Stimulated activated CD4-positive, alpha-beta T cell treated with anti-CD3 and anti-CD28 coated beads, Interleukin-2, amount 100 ng/mL, for 48 hours (primary cell): ENCODE results near the gene TPRG1.

Experiments
- DNase-seq, 2 donors: peaks; one replicate each; pipeline ENCODE4 v3.0.0-alpha.2; 2020

Gene TPRG1

GRCh38 chr3:189286188-189286587 lies 114.4 kb downstream of the TPRG1 start:
- DNase-seq = no peak

- DNase-seq = no peak
These were observed 115.1 kb downstream of the TPRG1 start for GRCh38 chr3:189286916-189287315.

- no peak for DNase-seq
These were observed 116.8 kb downstream of the TPRG1 start for GRCh38 chr3:189288348-189289235.

GRCh38 chr3:189289251-189289650 lies 117.5 kb downstream of the TPRG1 start:
- no peak for DNase-seq

GRCh38 chr3:189292667-189293484 lies 121.1 kb downstream of the TPRG1 start:
- DNase-seq = no peak

- no peak for DNase-seq
These were observed 122.9 kb downstream of the TPRG1 start for GRCh38 chr3:189294649-189295048.

- DNase-seq = no peak
These were observed 123.3 kb downstream of the TPRG1 start for GRCh38 chr3:189295089-189295488.

GRCh38 chr3:189297932-189298331 lies 126.2 kb downstream of the TPRG1 start:
- DNase-seq = no peak

GRCh38 chr3:189298469-189299375 lies 127.0 kb downstream of the TPRG1 start:
- no peak for DNase-seq

- no peak for DNase-seq
These were observed 128.6 kb downstream of the TPRG1 start for GRCh38 chr3:189300345-189300744.

GRCh38 chr3:189301479-189301878 lies 129.7 kb downstream of the TPRG1 start:
- DNase-seq = no peak

- DNase-seq = no peak
These were observed 131.8 kb downstream of the TPRG1 start for GRCh38 chr3:189303584-189303983.

GRCh38 chr3:189304465-189305351 lies 132.9 kb downstream of the TPRG1 start:
- no peak for DNase-seq

GRCh38 chr3:189305412-189305811 lies 133.6 kb downstream of the TPRG1 start:
- no peak for DNase-seq

- no peak for DNase-seq
These were observed 136.2 kb downstream of the TPRG1 start for GRCh38 chr3:189307963-189308362.

GRCh38 chr3:189308608-189309007 lies 136.8 kb downstream of the TPRG1 start:
- no peak for DNase-seq

- no peak for DNase-seq
These were observed 137.7 kb downstream of the TPRG1 start for GRCh38 chr3:189309400-189309975.

- no peak for DNase-seq
These were observed 139.8 kb downstream of the TPRG1 start for GRCh38 chr3:189311521-189311920.

- DNase-seq = no peak
These were observed 141.1 kb downstream of the TPRG1 start for GRCh38 chr3:189312866-189313265.

- DNase-seq = no peak
These were observed 144.7 kb downstream of the TPRG1 start for GRCh38 chr3:189316296-189317019.

- DNase-seq = no peak
These were observed 146.1 kb downstream of the TPRG1 start for GRCh38 chr3:189317911-189318310.
